Dendritic cell treated with granulocyte-macrophage colony-stimulating factor and Interleukin-4, amounts not matched to agents 40 ng/mL and 50 ng/mL, for 4 days (primary cell): ENCODE results near the gene CFAP58.
"Not testable (repeated sequence)": the region's sequence is repeated elsewhere in the genome, so short reads cannot be mapped to it uniquely, and the experiment has no call there.

ENCODE experiments used
- H3K27ac Mint-ChIP-seq: one replicate; pipeline ENCODE4 v1.8.0; 2022; ENCODE audit warnings: mild to moderate bottlenecking, mixed read lengths
- H3K27me3 Mint-ChIP-seq: one replicate; pipeline ENCODE4 v1.8.0; 2022; ENCODE audit warnings: mild to moderate bottlenecking, mixed read lengths
- H3K36me3 Mint-ChIP-seq: one replicate; pipeline ENCODE4 v1.8.0; 2022; ENCODE audit warnings: low read depth, mixed read lengths
- H3K4me1 Mint-ChIP-seq: one replicate; pipeline ENCODE4 v1.8.0; 2022; ENCODE audit warnings: low read depth, mixed read lengths
- H3K4me3 Mint-ChIP-seq: one replicate; pipeline ENCODE4 v1.8.0; 2022; ENCODE audit warnings: mild to moderate bottlenecking, moderate library complexity, mixed read lengths
- H3K9me3 Mint-ChIP-seq: one replicate; pipeline ENCODE4 v1.8.0; 2022; ENCODE audit warnings: mixed read lengths
- intact Hi-C: fragments of 100-400 bp; cut with micrococcal nuclease; formaldehyde crosslinking; loops from one replicate; pipeline ENCODE4 v1.15.0; 2022

The CFAP58 gene

GRCh38 chr10:104465575-104465974 lies 111.9 kb downstream of the CFAP58 start:
- H3K4me3 Mint-ChIP-seq, intact Hi-C loops, H3K4me1 Mint-ChIP-seq, H3K27ac Mint-ChIP-seq, H3K36me3 Mint-ChIP-seq, H3K27me3 Mint-ChIP-seq: not testable (repeated sequence)
- H3K9me3 Mint-ChIP-seq = peaks cover 18% of the 10 kb centered on the region

GRCh38 chr10:104468818-104469217 lies 115.2 kb downstream of the CFAP58 start:
- H3K4me1 Mint-ChIP-seq, H3K27ac Mint-ChIP-seq, H3K27me3 Mint-ChIP-seq, H3K36me3 Mint-ChIP-seq, H3K9me3 Mint-ChIP-seq, H3K4me3 Mint-ChIP-seq, intact Hi-C loops: not testable (repeated sequence)

GRCh38 chr10:104472505-104472904 lies 118.9 kb downstream of the CFAP58 start:
- H3K36me3 Mint-ChIP-seq = no peaks in the 10 kb centered on the region
- no peak overlapping the region for H3K27ac Mint-ChIP-seq
- H3K4me3 Mint-ChIP-seq = no peak overlapping the region
- intact Hi-C loops = no loop called here
- H3K4me1 Mint-ChIP-seq = no peaks in the 10 kb centered on the region
- no peaks in the 10 kb centered on the region for H3K27me3 Mint-ChIP-seq
- no peaks in the 10 kb centered on the region for H3K9me3 Mint-ChIP-seq

- Mint-ChIP-seq H3K4me3 (no peak overlapping the region), H3K27ac (no peak overlapping the region), H3K4me1 (no peaks in the 10 kb centered on the region), H3K36me3 (no peaks in the 10 kb centered on the region), H3K9me3 (no peaks in the 10 kb centered on the region), H3K27me3 (no peaks in the 10 kb centered on the region)
- intact Hi-C loops = no loop called here
Observed at GRCh38 chr10:104472957-104473745, 119.5 kb downstream of the CFAP58 start.

GRCh38 chr10:104478380-104478779 lies 124.7 kb downstream of the CFAP58 start:
- H3K9me3 Mint-ChIP-seq = no peaks in the 10 kb centered on the region
- intact Hi-C loops = no loop called here
- peaks cover 4% of the 10 kb centered on the region for H3K27me3 Mint-ChIP-seq
- H3K4me1 Mint-ChIP-seq = no peaks in the 10 kb centered on the region
- no peak overlapping the region for H3K27ac Mint-ChIP-seq
- H3K36me3 Mint-ChIP-seq = no peaks in the 10 kb centered on the region
- H3K4me3 Mint-ChIP-seq = no peak overlapping the region

GRCh38 chr10:104479906-104480593 lies 126.4 kb downstream of the CFAP58 start:
- Mint-ChIP-seq H3K27ac (no peak overlapping the region), H3K27me3 (peaks cover 7% of the 10 kb centered on the region), H3K4me3 (no peak overlapping the region), H3K36me3 (no peaks in the 10 kb centered on the region), H3K4me1 (no peaks in the 10 kb centered on the region), H3K9me3 (no peaks in the 10 kb centered on the region)
- intact Hi-C loops = no loop called here

- Mint-ChIP-seq H3K27me3 (peaks cover 7% of the 10 kb centered on the region), H3K9me3 (no peaks in the 10 kb centered on the region), H3K27ac (no peak overlapping the region), H3K36me3 (no peaks in the 10 kb centered on the region), H3K4me1 (no peaks in the 10 kb centered on the region), H3K4me3 (no peak overlapping the region)
- intact Hi-C loops = no loop called here
Observed at GRCh38 chr10:104480797-104481196, 127.2 kb downstream of the CFAP58 start.

GRCh38 chr10:104483582-104483981 lies 129.9 kb downstream of the CFAP58 start:
- Mint-ChIP-seq H3K36me3 (no peaks in the 10 kb centered on the region), H3K9me3 (no peaks in the 10 kb centered on the region), H3K4me3 (no peak overlapping the region), H3K27me3 (peaks cover 10% of the 10 kb centered on the region), H3K4me1 (no peaks in the 10 kb centered on the region), H3K27ac (no peak overlapping the region)
- intact Hi-C loops = no loop called here

- Mint-ChIP-seq H3K4me3 (no peak overlapping the region), H3K9me3 (no peaks in the 10 kb centered on the region), H3K27me3 (peaks cover 10% of the 10 kb centered on the region), H3K4me1 (no peaks in the 10 kb centered on the region), H3K36me3 (no peaks in the 10 kb centered on the region), H3K27ac (no peak overlapping the region)
- intact Hi-C loops = no loop called here
Observed at GRCh38 chr10:104485632-104486031, 132.0 kb downstream of the CFAP58 start.

- no peaks in the 10 kb centered on the region for H3K9me3 Mint-ChIP-seq
- no peaks in the 10 kb centered on the region for H3K4me1 Mint-ChIP-seq
- H3K27ac Mint-ChIP-seq = no peak overlapping the region
- H3K27me3 Mint-ChIP-seq = peaks cover 10% of the 10 kb centered on the region
- intact Hi-C loops = no loop called here
- no peak overlapping the region for H3K4me3 Mint-ChIP-seq
- no peaks in the 10 kb centered on the region for H3K36me3 Mint-ChIP-seq
Observed at GRCh38 chr10:104486803-104487202, 133.2 kb downstream of the CFAP58 start.

GRCh38 chr10:104487794-104488438 lies 134.3 kb downstream of the CFAP58 start:
- no peak overlapping the region for H3K27ac Mint-ChIP-seq
- intact Hi-C loops = no loop called here
- H3K36me3 Mint-ChIP-seq = no peaks in the 10 kb centered on the region
- no peaks in the 10 kb centered on the region for H3K4me1 Mint-ChIP-seq
- H3K9me3 Mint-ChIP-seq = no peaks in the 10 kb centered on the region
- H3K27me3 Mint-ChIP-seq = peaks cover 8% of the 10 kb centered on the region
- no peak overlapping the region for H3K4me3 Mint-ChIP-seq

GRCh38 chr10:104488439-104488832 lies 134.8 kb downstream of the CFAP58 start:
- Mint-ChIP-seq H3K27ac (no peak overlapping the region), H3K4me1 (no peaks in the 10 kb centered on the region), H3K9me3 (no peaks in the 10 kb centered on the region), H3K27me3 (peaks cover 5% of the 10 kb centered on the region), H3K4me3 (no peak overlapping the region), H3K36me3 (no peaks in the 10 kb centered on the region)
- intact Hi-C loops = no loop called here

GRCh38 chr10:104492329-104492940 lies 138.8 kb downstream of the CFAP58 start:
- intact Hi-C loops = no loop called here
- Mint-ChIP-seq H3K4me3 (no peak overlapping the region), H3K27ac (no peak overlapping the region), H3K9me3 (no peaks in the 10 kb centered on the region), H3K27me3 (peaks cover 2% of the 10 kb centered on the region), H3K36me3 (no peaks in the 10 kb centered on the region), H3K4me1 (no peaks in the 10 kb centered on the region)
